Superior temporal gyrus (tissue), 1 donor: Measurements from ENCODE around the gene ATCAY.

Experiments used
- DNase-seq: peaks from one replicate; pipeline ENCODE4 v3.0.0-alpha.2; 2016; ENCODE audit errors: extremely low spot score

Gene ATCAY

GRCh38 chr19:3970313-3970807, 89.9 kb downstream of the ATCAY start:
- DNase-seq, result no peak

- DNase-seq, result peak; percentile 98
These were observed 90.5 kb downstream of the ATCAY start, which contains the start of gene DAPK3 for GRCh38 chr19:3970808-3971598. DAPK3 (minus strand) TSS chr19:3971099; CDS start chr19:3969735, 1,364 bp downstream.

GRCh38 chr19:3975144-3975543, 94.7 kb downstream of the ATCAY start:
- no peak for DNase-seq

GRCh38 chr19:3975637-3976087, 95.2 kb downstream of the ATCAY start:
- no peak for DNase-seq

- no peak for DNase-seq
These were observed 96.2 kb downstream of the ATCAY start for GRCh38 chr19:3976495-3977241.
